Measurements from ENCODE around the gene MLIP. TPM values are rescaled to one million over a fixed set of nuclear protein-coding genes. Genes with fewer than 3 reads are reported as not detected.

Gene MLIP
- total and polyA plus RNA-seq, 2 of the 8 experiments (the other 6 are each of a cell fraction or from before 2014, with no cell fraction given): not detected

GRCh38 chr6:54299542-54300269, 188.5 kb downstream of the MLIP start:
- Histone ChIP-seq H3K14ac (ENCODE audit: insufficient read length) (no peak overlapping the region), H3K23ac (ENCODE audit: insufficient read length) (no peak overlapping the region), H3K36me3 (ENCODE audit: control insufficient read depth in 2 of 4, insufficient read depth in 4 of 4, low read length in 3 of 4) (no peaks in the 10 kb centered on the region), H3K4ac (replicated peaks; ENCODE audit: insufficient read length, low read depth, low read length) (no peak overlapping the region), H2BK12ac (ENCODE audit: low read depth, low read length) (no peak overlapping the region), H3K9me3 (ENCODE audit: insufficient read depth in 2 of 2, low read depth in 1 of 2, low read length in 1 of 2) (no peaks in the 10 kb centered on the region), H2BK120ac (replicated peaks; ENCODE audit: low read depth, low read length) (no peak overlapping the region), H3K18ac (ENCODE audit: extremely low read depth, low read length) (no peak overlapping the region), H3K4me2 (ENCODE audit: insufficient read depth in 1 of 2, low read depth in 2 of 2, low read length in 2 of 2) (no peak overlapping the region), H3K4me3 (ENCODE audit: extremely low read depth in 1 of 4, insufficient read depth in 2 of 4, low read depth in 3 of 4, low read length in 4 of 4) (no peak overlapping the region), H2AFZ (ENCODE audit: low read length) (no peak overlapping the region), H2BK15ac (ENCODE audit: low read length) (no peak overlapping the region), H3K79me1 (ENCODE audit: low read depth, low read length) (no peaks in the 10 kb centered on the region), H4K5ac (ENCODE audit: insufficient read length, low read depth, low read length) (no peak overlapping the region), H3K56ac (replicated peaks; ENCODE audit: insufficient read length, low read depth, low read length) (no peak overlapping the region), H3K4me1 (replicated peaks in 1 of 4; ENCODE audit: control insufficient read depth in 3 of 4, insufficient read depth in 4 of 4, low read length in 3 of 4) (no peaks in the 10 kb centered on the region), H4K8ac (ENCODE audit: extremely low read depth, insufficient read depth, low read length) (no peak overlapping the region), H2BK5ac (ENCODE audit: low read depth, low read length) (no peak overlapping the region), H4K20me1 (replicated peaks in 1 of 2; ENCODE audit: control insufficient read depth in 1 of 2, insufficient read depth in 2 of 2, low read length in 2 of 2) (no peaks in the 10 kb centered on the region), H3K9ac (replicated peaks in 1 of 4; ENCODE audit: extremely low read depth in 1 of 4, low read depth in 3 of 4, low read length in 3 of 4) (no peak overlapping the region), H3K23me2 (ENCODE audit: low read depth, low read length) (no peaks in the 10 kb centered on the region), H4K91ac (replicated peaks; ENCODE audit: insufficient read length, low read length) (no peak overlapping the region), H3K27ac (ENCODE audit: low read depth, low read length) (no peak overlapping the region), H2AK5ac (ENCODE audit: low read depth, low read length) (no peak overlapping the region), H3K79me2 (ENCODE audit: control insufficient read depth in 1 of 2, insufficient read depth in 2 of 2, low read length in 2 of 2) (no peaks in the 10 kb centered on the region), H3K27me3 (replicated peaks in 1 of 4; ENCODE audit: control insufficient read depth in 3 of 4, extremely low read depth in 1 of 4, insufficient read depth in 3 of 4, low read length in 3 of 4) (no peaks in the 10 kb centered on the region), H2BK20ac (ENCODE audit: low read length) (no peak overlapping the region)
- no peak for FAIRE-seq
- no peak for DNase-seq (ENCODE audit: low read depth in 1 of 2, low spot score in 2 of 2)
- ChIA-PET POLR2A (ENCODE audit: partially characterized antibody) (no interaction called here), CTCF (ENCODE audit: partially characterized antibody) (interaction anchor here (1.1 to 1.6 kb wide), 3 partner anchors 313 to 693 kb away, joined by 3 to 5 read pairs (median 3); no protein-coding TSS in a partner anchor)
- no peak for TF ChIP-seq MAFK (IDR thresholded peaks at IDR 0.05; ENCODE audit: low read depth, low read length)
- 86% methylated on average over 2 of the region's 2 CpGs; no CpG with 5 or more reads in 1 of the 2 experiments for WGBS, 2 experiments (ENCODE audit: extremely low coverage in 1 of 2, insufficient coverage in 1 of 2, insufficient read length in 1 of 2, insufficient replicate concordance in 2 of 2, low coverage in 1 of 2, low lambda C conversion rate in 2 of 2, missing lambda C conversion rate in 1 of 2)
